Activated naive CD4-positive, alpha-beta T cell treated with anti-CD3 and anti-CD28 coated beads, Interleukin-2, amount 50 U/mL, for 16 hours (primary cell): Measurements from ENCODE around the gene BACH1.

Source experiments
- DNase-seq: peaks from one replicate; pipeline ENCODE4 v3.0.0-alpha.2; 2020

The BACH1 gene

DNA sequence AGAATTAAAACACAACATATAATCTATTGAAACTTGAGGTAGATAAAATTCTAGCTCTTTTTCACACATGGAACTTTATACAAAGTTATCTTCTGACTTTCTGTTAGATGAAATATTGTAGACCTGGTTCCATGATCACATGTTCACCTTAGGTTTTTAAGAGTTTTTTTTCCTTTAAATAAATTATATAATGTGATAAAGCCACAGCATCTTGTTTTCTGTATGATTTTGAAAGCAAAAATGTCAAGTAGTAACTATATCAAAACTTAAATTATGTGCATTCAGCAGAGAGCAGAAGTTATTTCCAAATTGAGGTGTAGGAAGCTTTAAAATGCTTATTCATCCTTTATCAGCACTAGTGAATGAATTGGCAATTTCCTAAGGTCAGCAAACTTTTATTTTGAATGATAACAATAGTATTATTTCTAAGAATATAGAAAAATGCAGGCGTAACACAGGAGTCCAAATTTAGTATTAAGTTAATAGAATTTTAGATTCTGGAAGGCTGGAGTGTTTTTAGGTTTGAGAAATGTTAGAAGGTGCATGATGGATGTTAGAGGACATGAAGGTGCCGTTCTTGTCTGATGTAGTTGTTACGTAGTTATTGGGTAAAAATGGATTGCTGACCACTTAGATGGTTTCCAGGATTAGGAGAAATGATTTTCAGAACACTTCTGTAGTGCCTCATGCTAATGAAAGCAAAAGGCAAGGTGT lies 17.5 kb downstream of the BACH1 start:
- no peak for DNase-seq

DNA sequence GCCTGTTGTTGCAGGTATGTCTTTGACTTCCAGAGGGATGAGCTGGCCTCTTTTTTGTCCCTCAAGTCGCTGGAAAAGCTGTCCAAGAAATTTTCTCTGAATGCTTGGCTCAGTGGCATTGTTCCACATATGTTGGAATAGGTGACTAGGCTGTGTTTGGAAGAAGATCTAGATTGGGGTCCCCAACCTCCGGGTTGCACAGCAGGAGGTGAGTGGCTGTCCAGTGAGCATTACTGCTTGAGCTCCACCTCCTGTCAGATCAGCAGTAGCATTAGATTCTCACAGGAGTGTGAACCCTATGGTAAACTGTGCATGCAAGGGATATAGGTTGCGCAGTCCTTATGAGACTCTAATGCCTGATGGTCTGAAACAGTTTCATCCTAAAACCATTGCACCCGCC lies 18.1 kb downstream of the BACH1 start:
- no peak for DNase-seq

DNA sequence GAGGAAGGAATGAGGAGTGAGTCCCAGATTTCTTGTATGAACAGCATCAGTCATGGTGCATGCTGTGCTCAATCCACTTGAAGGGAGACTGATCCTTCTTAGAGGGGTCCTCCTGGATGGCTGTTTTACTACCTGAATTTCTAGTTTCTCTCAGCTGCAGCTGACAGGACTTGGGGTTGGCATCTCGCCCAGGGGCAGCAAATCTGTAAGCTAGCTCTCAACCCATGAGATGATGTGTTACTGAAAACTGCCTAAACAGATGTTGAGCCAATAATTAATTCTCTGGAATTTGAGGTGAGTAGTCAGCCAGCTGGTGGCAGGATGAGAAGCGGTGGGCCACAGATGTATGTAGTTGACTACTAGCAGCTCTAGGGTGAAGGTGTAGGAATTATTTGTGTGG lies 19.6 kb downstream of the BACH1 start:
- DNase-seq: no peak

DNA sequence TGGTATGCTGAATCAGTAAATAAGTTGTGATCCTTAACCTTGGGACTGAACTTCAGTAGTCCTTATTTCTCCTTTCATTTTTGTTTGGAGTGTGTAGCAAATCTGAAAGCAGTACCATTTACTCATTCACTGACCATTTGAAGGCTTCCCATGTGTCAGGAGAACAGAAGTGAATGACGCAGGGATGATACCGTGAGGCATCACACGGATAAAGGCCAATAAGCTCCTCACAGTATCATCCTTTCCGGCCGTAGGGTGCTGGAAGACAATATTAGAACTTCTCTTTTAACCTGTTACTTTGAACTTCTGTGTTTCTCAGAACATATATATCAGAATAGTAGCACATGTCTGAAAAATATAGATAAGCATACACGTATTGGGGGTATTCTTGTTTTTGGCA lies 21.3 kb downstream of the BACH1 start:
- no peak for DNase-seq

DNA sequence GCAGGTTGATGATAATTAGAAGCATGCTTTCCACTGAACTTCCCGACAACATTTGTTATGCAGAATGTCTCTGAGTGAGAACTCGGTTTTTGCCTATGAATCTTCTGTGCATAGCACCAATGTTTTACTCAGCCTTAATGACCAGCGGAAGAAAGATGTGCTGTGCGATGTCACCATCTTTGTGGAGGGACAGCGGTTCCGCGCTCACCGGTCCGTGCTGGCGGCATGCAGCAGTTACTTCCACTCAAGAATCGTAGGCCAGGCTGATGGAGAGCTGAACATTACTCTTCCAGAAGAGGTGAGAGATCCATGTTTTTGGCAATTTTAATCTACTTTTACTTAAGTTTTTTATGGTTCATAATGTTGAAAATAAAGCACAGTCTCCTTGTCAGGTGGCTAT lies 22.5 kb downstream of the BACH1 start:
- no peak for DNase-seq

DNA sequence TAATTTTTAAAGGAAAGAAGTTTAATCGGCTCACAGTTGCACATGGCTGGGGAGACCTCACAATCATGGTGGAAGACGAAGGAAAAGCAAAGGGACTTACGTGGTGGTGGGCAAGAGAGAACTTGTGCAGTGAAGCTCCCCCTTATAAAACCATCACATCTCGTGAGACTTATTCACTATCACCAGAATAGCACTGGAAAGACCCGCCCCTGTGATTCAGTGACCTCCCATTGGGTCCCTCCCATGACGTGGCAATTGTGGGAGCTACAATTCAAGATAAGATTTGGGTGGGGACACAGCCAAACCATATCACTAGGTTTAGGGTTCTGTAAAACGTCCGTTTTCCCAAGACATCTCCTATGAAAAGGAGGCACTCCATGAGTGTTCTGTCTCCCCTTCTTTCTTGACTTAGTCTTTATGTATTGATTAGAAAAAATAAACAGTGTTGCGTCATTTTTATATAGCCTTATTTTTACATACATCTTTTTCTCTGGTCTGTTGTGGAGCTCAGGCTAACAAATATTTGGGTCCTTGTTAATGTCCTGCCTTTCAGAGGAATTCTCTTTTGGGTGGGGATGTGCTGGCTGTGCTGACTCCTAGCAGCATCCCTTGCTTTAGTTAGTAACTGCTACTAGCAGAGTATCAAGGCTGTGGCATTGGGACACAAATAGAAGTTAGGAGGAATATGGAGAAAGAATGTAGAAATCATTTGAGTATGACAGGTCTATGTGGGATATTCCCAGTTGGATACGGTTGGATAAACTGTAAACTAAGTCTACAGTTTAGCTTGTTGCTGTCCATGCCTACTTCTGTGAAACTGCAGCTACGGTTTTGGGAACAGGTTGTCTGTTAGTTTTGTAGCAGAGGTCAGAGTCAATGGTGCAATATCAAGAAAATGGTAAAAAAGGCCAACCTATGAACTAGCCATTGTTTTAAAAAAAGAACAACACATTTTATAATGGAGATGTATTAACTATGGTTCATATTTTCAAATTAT lies 23.5 kb downstream of the BACH1 start:
- DNase-seq: no peak

DNA sequence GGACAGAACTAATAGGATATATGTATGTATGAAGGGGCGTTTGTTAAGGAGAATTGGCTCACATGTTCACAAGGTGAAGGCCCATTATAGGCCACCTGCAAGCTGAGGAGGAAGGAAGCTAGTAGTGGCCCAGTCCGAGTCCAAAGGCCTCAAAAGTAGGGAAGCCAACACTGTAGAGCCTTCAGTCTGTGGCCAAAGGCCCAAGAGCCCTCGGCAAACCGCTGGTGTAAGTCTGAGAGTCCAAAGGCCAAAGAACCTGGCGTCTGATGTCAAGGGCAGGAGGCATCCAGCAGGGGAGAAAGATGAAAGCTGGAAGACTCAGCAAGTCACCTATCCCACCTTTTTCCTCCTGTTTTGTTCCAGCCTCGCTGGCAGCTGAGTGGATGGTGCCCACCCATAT lies 24.5 kb downstream of the BACH1 start:
- no peak for DNase-seq

DNA sequence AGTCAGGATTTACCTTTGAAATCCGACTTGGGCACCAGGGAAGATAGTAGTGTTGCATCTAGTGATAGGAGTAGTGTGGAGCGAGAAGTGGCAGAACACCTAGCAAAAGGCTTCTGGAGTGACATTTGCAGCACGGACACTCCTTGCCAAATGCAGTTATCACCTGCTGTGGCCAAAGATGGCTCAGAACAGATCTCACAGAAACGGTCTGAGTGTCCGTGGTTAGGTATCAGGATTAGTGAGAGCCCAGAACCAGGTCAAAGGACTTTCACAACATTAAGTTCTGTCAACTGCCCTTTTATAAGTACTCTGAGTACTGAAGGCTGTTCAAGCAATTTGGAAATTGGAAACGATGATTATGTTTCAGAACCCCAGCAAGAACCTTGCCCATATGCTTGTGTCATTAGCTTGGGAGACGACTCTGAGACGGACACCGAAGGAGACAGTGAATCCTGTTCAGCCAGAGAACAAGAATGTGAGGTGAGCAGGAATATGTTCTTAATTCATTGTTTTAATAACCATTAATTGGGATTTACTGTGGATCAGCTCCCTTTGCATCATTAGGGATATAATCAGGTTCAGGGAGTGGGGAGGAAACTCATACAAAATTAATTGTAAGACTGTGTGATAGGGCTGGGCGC lies 28.3 kb downstream of the BACH1 start:
- no peak for DNase-seq

DNA sequence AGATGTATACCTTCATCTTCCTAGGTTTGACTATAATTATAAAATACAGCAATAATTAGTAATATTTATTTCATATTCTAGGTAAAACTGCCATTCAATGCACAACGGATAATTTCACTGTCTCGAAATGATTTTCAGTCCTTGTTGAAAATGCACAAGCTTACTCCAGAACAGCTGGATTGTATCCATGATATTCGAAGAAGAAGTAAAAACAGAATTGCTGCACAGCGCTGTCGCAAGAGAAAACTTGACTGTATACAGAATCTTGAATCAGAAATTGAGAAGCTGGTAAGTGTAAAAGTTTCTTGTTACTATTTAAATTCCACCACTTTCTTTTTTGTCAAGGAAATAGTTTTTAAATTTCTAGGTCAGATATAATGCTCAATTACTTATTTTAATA lies 30.7 kb downstream of the BACH1 start:
- no peak for DNase-seq

DNA sequence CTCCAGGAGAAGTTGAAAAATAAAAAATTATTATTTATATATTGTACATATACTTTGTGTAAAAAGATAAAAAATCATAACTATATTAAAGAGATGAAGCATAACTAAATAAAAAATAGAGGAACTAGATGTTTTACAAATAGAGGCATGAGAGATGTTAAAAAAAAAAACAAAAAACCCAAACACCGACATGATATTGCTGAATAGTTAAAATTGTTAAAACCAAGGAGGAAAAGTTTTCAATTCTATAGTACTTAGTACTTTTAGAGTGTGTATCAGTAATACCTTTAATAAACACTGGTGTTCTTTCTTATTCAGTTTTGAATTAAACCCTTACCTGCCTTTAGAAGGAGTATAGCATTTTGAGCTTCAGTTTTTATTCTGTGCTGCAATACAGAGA lies 32.1 kb downstream of the BACH1 start:
- DNase-seq: no peak

DNA sequence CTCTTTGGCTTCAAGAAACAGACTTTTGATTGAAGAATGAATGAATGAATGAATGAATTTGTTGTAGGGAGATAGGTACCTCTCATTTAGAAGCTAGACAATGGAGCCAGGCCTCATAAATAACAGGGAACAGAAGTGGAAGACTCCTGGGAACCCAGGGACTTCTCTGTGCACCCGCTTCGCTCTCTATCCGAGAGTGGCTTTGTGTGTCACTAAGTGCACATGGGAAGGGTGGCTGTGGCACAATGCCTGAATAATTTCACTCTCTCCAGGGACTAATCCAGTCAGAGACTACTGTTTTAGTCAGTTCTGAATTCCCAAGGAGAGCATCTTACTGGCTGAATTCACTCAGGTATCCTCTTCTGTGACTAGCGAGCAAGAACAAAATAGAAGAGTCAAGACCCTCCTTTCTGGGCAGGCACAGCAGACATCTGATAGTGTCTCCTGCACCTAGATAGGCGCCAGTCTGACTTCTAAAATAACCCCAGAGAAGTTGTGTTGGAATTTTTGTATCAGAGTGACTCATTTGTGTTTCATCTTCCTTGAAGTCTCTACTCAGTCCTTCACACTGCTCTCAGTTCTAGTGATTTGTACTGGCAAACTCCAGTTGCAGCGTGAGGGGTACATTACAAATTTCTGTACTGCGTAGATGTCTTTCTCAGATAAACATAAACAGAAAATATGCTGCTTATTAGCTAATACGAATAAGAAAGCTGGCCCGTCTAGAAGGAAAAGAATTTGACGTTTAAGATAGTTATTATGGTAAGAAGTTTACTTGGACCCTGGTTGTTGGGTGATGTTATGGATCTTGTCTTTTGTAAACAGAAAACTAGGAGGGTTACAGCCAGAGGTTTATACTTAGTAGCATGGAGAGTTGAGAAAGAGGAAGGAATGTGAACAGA lies 34.0 kb downstream of the BACH1 start:
- DNase-seq: no peak

DNA sequence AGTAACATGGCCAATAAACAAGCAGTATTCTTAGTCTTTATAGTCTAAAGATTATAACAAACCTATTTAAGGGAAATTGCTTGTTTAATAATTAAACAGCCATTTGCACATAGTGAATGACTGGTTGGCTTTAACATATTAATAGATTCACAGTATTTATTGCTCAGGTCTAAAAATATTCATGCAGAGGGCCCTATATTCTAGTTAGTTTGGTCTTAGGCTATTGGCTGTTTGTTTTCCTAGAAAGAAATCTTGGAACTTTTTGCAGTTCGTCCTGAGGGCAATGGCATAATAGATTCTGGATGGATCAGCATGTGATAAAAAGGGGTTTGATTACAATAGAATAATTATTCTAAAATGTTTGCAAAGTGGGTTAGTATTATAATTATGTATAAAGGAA lies 34.7 kb downstream of the BACH1 start:
- DNase-seq: no peak

DNA sequence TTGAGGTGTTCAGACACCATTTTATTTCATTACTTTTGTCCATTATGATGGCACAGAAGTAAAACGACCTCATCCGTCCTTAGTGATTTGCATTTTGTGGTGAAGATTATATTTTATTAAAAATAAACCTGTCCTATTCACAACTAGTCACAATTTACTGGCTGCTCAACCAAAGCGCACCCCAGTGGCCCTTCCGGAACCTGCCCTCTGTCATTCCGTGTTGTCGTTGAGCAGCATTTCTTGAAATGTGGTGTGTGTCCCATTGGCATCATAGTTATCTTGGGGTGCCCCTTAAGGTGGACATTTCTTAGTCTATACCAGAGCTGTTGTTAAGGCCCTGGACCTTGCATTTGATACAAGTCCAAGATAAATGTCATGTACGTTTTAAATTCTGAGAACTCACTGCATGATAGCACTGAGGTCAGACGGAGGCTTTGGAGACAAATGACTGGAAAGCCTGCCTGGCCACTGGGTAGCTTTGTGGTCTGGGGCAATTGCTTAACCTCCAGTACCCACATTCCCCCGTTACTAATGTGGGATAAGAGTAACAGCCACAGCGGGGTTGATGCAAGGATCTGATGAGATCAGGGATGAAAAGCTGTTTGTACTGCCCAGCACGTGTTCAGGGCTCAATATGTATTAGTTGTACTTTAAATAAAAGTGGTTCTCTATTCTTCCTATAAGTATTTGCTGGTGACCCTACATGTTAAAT lies 36.2 kb downstream of the BACH1 start:
- no peak for DNase-seq

DNA sequence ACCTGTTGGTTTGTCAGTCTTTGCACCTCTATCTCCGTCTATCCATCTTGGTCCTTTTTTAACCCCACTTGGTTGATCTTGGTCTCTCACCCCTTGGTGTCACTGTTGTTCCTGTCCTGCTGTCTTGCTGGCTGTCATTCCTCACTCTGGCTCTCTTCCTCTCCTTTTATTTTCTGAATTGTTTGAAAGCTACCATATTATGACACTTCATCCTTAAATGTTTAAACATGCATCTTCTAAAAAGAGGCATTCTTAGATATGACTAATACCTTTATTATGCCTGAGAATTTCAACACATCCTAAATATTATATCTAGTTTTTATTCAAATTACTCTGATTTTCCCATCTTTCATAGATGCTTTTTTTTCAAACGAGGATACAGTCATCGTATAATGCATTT lies 37.0 kb downstream of the BACH1 start:
- no peak for DNase-seq

DNA sequence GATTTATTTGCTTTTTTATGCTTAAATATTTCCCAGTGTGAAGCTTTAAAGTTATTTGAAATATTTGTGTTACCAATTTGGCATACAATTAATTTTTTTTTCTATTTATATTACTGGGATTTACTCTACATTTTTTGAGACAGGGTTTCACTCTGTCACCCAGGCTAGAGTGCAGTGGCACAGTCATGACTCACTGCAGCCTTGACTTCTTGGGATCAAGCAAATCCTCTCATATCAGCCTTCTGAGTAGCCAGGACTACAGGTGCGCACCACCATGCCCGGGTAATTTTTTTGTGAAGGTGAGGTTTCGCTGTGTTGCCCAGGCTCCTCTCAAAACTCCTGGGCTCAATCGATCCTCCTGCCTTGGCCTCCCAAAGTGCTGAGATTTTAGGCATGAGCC lies 39.5 kb downstream of the BACH1 start:
- no peak for DNase-seq

DNA sequence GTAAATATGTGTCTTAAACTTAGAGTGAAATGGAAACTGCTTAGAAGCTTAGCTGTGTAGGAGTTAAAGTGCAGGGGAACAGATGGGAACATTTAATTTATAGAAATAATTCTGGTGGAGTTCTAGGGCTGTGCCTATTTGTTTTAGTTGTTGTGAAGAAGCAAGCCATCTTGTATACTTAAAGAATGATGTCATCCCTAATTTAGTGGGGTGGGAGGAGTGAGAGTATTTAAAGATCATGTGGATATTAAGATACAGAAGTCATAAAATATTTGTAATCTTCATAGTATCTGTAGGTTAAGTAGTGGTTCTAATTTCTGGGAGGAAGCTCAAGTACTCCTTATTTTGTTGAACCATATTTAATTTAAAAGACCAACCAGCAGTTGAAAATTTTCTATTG lies 41.5 kb downstream of the BACH1 start:
- DNase-seq: no peak

DNA sequence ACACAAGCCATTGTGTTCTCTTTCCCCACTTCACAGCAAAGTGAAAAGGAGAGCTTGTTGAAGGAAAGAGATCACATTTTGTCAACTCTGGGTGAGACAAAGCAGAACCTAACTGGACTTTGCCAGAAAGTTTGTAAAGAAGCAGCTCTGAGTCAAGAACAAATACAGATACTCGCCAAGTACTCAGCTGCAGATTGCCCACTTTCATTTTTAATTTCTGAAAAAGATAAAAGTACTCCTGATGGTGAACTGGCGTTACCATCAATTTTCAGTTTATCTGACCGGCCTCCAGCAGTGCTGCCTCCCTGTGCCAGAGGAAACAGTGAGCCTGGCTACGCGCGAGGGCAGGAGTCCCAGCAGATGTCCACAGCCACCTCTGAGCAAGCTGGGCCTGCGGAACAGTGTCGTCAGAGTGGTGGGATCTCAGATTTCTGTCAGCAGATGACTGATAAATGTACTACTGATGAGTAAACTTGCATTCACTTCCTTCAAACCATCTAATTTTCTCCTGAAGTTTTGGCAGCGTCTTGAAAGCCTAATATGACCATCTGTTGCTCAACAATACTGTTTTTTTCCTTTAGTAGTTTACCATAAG lies 43.7 kb downstream of the BACH1 start:
- DNase-seq: peak; percentile 27

DNA sequence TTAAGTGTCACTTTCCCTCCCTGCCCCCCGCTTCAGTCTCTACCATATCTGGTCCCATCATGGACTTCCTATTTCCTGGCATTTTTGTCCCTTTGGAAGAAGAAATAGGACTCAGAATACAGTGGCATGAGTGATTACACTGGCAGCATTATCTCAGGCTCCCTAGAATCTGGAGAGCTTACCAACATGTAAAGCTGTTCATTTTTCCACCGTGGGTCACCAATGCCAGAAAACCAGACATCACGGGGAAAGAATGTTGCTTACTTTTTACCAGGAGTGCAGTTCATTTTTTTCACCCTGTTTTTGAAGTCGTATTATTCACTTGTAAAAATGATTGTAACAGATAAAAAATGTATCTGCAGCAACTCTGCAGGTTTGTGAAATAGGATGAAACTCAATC lies 44.8 kb downstream of the BACH1 start:
- no peak for DNase-seq

DNA sequence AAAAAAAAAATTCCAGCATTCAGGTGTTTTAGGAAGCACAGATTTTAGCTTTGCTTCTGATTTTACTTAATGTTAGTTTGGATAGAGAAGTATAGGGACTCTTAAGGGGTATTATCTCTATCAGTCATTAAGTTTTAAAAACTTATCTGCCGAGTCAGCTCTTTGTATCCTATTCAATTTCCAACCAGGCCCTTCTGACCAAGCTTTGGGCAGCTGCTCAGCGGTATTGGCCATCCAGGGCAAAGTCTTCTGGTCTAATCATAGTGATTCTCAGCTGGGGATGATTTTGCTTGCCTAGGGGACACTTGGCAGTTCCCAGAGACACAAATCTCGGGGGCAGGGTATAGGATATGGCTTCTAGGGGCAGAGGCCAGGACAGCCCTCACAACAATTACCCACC lies 47.6 kb downstream of the BACH1 start:
- DNase-seq: no peak

DNA sequence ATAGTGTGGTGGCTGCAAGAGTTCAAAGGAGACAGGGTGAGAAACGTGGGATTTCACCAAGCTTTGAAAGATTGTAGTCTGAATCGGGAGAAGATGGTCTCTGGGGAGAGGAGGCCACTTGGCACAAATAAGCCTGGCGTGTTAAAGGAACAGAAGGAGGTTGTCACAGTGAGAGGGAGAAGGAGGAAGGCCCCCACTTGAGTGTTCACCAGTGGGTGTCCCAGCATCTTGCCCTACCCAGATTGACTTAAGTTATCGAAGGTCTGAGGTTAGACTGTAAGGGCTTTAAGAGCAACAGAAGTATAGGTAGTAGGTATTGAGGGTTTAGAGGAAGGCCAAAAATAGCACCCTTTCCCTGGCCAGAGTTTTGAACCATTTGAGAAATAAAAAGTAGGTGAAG lies 48.0 kb downstream of the BACH1 start:
- no peak for DNase-seq

DNA sequence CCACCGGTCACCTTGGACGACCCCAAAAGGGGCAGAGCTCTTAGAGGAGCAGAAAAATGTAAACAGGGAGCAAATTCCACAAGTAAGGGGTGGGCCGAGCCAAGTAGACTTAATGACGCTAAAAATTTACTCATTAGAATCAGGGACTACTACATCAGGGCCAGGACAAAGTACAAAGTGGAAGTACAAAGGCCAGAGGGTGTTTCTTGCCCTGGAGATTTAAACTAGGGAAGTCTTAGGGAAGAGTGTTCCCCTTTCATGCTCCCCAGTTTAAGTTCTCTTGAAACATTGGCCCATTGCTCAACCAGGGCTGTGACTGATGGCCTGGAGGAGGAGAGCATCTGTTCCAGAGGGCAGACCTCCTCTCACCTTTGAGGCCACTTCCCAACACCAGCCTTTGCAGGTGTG lies 48.6 kb downstream of the BACH1 start:
- no peak for DNase-seq

DNA sequence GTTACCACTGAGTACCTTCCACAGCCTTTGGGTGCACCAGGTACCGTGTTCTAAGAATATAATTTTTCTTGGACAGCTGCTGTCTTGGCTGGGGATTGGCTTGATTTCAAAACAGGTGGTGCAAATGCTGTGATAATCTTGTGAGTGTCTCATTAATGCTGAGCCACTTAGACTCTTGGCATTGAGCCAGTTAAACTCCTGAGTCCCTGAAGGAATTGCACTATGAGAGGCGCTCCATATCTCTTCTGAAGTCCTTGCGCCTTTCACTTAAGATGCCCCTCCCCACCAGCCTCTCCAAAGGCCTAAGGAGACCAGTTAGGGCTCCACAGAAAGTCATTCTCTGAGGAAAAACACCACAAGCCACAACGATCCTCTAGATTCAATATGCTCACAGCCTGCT lies 51.0 kb downstream of the BACH1 start:
- no peak for DNase-seq
